ENCODE measurements around the gene EHD1.
A peak's percentile ranks its signal among the peaks of the same experiment; 100 is the strongest.
"Not testable (repeated sequence)": the region's sequence is repeated elsewhere in the genome, so short reads cannot be mapped to it uniquely, and the experiment has no call there.

The EHD1 gene

DNA sequence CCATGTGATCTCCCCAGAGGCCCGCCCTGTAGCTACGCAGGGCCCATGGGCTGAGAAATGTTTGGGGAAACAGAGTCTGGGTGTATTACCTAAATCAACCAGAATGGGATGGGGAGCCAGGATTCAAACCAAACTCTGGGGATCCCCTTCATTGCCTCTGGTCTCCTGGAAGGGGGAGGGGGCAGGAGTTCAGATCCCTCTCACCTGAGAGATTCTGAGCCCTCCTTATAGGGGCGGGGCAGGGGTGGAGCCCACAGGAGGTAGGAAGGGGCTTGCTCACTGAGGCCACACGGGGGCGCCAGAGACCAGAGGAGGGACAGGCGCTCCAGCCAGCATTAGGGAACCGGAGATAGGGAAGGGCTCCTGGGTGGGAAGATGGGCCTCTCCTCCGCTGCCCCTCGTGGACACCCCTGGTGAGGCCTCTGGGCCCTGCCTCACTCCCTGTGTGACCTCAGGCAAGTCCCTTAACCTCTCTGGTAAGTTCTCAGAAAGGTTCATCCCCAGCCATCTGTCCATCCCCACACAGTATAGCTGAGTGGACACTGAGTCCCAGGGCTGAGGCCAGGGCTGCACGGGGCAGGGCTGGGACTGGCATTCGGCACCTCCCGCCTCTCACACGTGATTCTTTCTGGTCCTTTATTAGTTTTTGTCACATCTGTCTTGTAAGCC lies 31.3 kb downstream of the EHD1 start:
- Histone ChIP-seq H2AFZ (ENCODE audit: low read length, unreplicated experiment) (no peak overlapping the region), H3K27ac (ENCODE audit: low read depth, low read length) (no peak overlapping the region), H3K79me2 (ENCODE audit: control insufficient read depth, insufficient read depth, low read length, unreplicated experiment) (no peaks in the 10 kb centered on the region), H3K4me1 (ENCODE audit: control insufficient read depth, insufficient read depth, low read length, unreplicated experiment) (peaks cover 21% of the 10 kb centered on the region), H3K27me3 (ENCODE audit: insufficient read depth, low read length) (no peaks in the 10 kb centered on the region), H3K36me3 (ENCODE audit: insufficient read depth, low read length) (no peaks in the 10 kb centered on the region), H3K4me3 (ENCODE audit: low read depth, low read length) (no peak overlapping the region)

DNA sequence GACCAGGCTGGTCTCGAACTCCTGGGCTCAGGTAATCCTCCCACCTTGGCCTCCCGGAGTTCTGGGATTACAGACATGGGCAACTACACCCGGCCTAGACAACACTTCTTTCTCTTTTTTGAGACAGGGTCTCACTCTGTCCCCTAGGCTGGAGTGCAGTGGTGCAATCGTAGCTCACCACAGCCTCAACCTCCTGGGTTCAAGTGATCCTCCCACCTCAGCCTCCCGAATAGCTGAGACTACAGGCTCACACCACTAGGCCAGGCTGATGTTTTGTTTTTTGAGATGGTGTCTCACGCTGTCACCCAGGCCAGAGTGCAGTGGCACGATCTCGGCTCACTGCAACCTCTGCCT lies 32.7 kb downstream of the EHD1 start:
- H3K27ac ChIP-seq (ENCODE audit: low read depth, low read length); H3K79me2 ChIP-seq (ENCODE audit: control insufficient read depth, insufficient read depth, low read length, unreplicated experiment); H3K4me3 ChIP-seq (ENCODE audit: low read depth, low read length); H3K36me3 ChIP-seq (ENCODE audit: insufficient read depth, low read length); H2AFZ ChIP-seq (ENCODE audit: low read length, unreplicated experiment); H3K27me3 ChIP-seq (ENCODE audit: insufficient read depth, low read length): not testable (repeated sequence)
- peaks cover 16% of the 10 kb centered on the region for H3K4me1 ChIP-seq (ENCODE audit: control insufficient read depth, insufficient read depth, low read length, unreplicated experiment)

DNA sequence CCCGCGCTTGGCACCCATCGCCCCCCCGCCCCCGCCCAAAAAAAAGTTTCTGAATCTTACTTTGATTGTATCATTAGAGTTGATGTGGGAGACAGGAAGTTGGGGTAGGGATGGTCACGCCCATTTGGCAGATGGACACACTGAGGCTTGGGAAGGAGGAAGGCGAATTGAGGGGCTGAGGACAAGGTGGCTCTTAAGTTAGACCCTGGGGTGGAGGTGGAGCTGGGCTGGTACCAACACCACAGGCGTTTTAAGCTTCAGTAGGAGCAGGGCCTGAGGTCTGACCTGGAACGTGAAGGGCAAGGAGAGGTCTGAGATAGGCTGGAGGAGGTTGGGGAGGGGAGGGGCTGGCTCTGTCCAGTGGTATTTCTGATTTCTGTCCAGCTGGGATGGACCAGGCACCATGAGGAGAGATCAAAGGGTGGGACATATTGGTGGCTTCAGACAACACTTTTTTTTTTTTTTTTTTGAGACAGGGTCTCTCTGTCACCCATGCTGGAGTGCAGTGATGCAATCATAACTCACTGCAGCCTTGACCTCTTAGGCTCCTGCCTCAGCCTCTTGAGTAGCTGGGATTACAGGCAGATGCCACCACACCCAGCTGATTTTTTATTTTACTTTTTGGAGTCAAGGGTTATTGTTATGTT lies 33.2 kb downstream of the EHD1 start:
- Histone ChIP-seq H3K27me3 (ENCODE audit: insufficient read depth, low read length) (no peaks in the 10 kb centered on the region), H3K36me3 (ENCODE audit: insufficient read depth, low read length) (no peaks in the 10 kb centered on the region), H3K4me1 (ENCODE audit: control insufficient read depth, insufficient read depth, low read length, unreplicated experiment) (peaks cover 15% of the 10 kb centered on the region), H3K4me3 (ENCODE audit: low read depth, low read length) (peak overlapping the region; percentile 60; the same call in 1 of the 2 replicates), H2AFZ (ENCODE audit: low read length, unreplicated experiment) (no peak overlapping the region), H3K79me2 (ENCODE audit: control insufficient read depth, insufficient read depth, low read length, unreplicated experiment) (no peaks in the 10 kb centered on the region), H3K27ac (ENCODE audit: low read depth, low read length) (no peak overlapping the region)

- Histone ChIP-seq H3K4me1 (ENCODE audit: control insufficient read depth, insufficient read depth, low read length, unreplicated experiment) (peaks cover 15% of the 10 kb centered on the region), H3K36me3 (ENCODE audit: insufficient read depth, low read length) (no peaks in the 10 kb centered on the region), H3K4me3 (ENCODE audit: low read depth, low read length) (peak within 1 kb of the TSS; percentile 60), H3K27me3 (ENCODE audit: insufficient read depth, low read length) (no peaks in the 10 kb centered on the region), H2AFZ (ENCODE audit: low read length, unreplicated experiment) (peak within 1 kb of the TSS; percentile 53), H3K79me2 (ENCODE audit: control insufficient read depth, insufficient read depth, low read length, unreplicated experiment) (no peaks in the 10 kb centered on the region), H3K27ac (ENCODE audit: low read depth, low read length) (no peak within 1 kb of the TSS)
Observed at GRCh38 chr11:64844330-64845128, 33.9 kb downstream of the EHD1 start, which contains the start of gene CDC42BPG. Gene CDC42BPG, minus strand, starts transcription at chr11:64844653. Its CDS starts 84 bp downstream, at chr11:64844569.

DNA sequence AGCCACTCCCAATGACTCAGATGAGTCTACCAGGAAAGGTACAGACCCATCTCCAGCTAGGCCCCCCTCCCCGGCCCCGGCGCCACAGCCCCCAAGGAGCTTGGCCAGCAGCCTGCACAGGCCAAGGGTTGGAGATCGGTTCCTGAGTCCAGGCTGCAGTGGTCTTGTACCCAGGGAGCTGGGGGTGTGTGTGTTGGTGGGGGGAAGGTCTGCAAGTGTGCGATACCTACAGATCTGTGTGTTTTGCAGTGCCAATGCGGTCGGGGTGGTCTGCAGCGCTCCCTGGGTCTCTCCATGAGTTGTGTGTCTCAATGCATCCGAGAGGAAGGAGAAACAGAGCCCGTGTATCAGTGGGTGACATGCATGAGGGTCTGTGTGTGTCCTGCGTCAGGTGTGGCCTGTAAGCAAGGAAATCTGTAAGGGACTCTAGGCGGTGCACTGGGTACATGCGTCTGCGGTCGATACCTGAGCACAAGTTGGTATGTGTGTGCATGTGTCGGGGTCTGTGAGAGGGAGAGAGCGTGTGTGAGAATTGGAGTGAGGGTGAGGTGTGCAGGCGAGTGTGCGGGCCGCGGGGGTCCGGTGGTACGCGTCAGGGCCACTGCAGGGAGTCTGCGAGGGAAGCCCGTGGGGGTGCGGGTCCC lies 34.6 kb downstream of the EHD1 start:
- peak overlapping the region; percentile 60; the same call in 1 of the 2 replicates for H3K4me3 ChIP-seq (ENCODE audit: low read depth, low read length)

GRCh38 chr11:64842851-64843685 lies 35.4 kb downstream of the EHD1 start:
- no peak overlapping the region for H3K4me3 ChIP-seq (ENCODE audit: low read depth, low read length)
- H3K79me2 ChIP-seq (ENCODE audit: control insufficient read depth, insufficient read depth, low read length, unreplicated experiment): no peaks in the 10 kb centered on the region
- no peak overlapping the region for H2AFZ ChIP-seq (ENCODE audit: low read length, unreplicated experiment)
- H3K36me3 ChIP-seq (ENCODE audit: insufficient read depth, low read length): no peaks in the 10 kb centered on the region
- H3K27me3 ChIP-seq (ENCODE audit: insufficient read depth, low read length): no peaks in the 10 kb centered on the region
- H3K4me1 ChIP-seq (ENCODE audit: control insufficient read depth, insufficient read depth, low read length, unreplicated experiment): peaks cover 15% of the 10 kb centered on the region
- no peak overlapping the region for H3K27ac ChIP-seq (ENCODE audit: low read depth, low read length)

More for the DNA sequence above, 34.6 kb downstream of the EHD1 start:
- H3K36me3 ChIP-seq (ENCODE audit: insufficient read depth, low read length): no peaks in the 10 kb centered on the region
- no peaks in the 10 kb centered on the region for H3K79me2 ChIP-seq (ENCODE audit: control insufficient read depth, insufficient read depth, low read length, unreplicated experiment)
- H3K27me3 ChIP-seq (ENCODE audit: insufficient read depth, low read length): no peaks in the 10 kb centered on the region
- H2AFZ ChIP-seq (ENCODE audit: low read length, unreplicated experiment): no peak overlapping the region
- H3K27ac ChIP-seq (ENCODE audit: low read depth, low read length): no peak overlapping the region
- peaks cover 15% of the 10 kb centered on the region for H3K4me1 ChIP-seq (ENCODE audit: control insufficient read depth, insufficient read depth, low read length, unreplicated experiment)

DNA sequence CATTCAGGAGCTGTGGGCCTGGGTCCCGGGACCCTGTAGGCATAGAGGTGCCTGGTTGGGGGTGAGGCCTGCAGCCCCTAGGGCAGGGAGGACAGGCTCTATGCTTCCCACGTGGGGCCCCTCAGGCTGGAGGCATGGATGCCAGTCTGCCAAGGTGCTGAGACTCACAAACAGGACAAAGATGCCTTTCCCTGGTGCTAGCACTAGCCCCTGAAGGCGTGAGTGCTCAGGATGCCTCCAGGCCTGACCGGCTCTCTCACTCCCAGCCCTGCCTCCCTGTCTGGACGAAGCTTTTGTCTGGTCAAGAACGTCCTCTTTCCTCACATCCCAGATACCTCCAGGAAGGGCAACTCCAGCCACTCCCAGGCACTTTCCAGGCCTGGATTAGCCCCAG lies 36.1 kb downstream of the EHD1 start:
- Histone ChIP-seq H3K27me3 (ENCODE audit: insufficient read depth, low read length) (no peaks in the 10 kb centered on the region), H3K4me3 (ENCODE audit: low read depth, low read length) (no peak overlapping the region), H3K27ac (ENCODE audit: low read depth, low read length) (no peak overlapping the region), H3K36me3 (ENCODE audit: insufficient read depth, low read length) (no peaks in the 10 kb centered on the region), H3K4me1 (ENCODE audit: control insufficient read depth, insufficient read depth, low read length, unreplicated experiment) (peaks cover 15% of the 10 kb centered on the region), H3K79me2 (ENCODE audit: control insufficient read depth, insufficient read depth, low read length, unreplicated experiment) (no peaks in the 10 kb centered on the region), H2AFZ (ENCODE audit: low read length, unreplicated experiment) (no peak overlapping the region)

GRCh38 chr11:64841592-64842365 lies 36.6 kb downstream of the EHD1 start:
- H3K27me3 ChIP-seq (ENCODE audit: insufficient read depth, low read length): no peaks in the 10 kb centered on the region

GRCh38 chr11:64839887-64840782 lies 38.3 kb downstream of the EHD1 start:
- Histone ChIP-seq H3K79me2 (ENCODE audit: control insufficient read depth, insufficient read depth, low read length, unreplicated experiment) (no peaks in the 10 kb centered on the region), H2AFZ (ENCODE audit: low read length, unreplicated experiment) (no peak overlapping the region), H3K27ac (ENCODE audit: low read depth, low read length) (no peak overlapping the region), H3K36me3 (ENCODE audit: insufficient read depth, low read length) (no peaks in the 10 kb centered on the region), H3K4me1 (ENCODE audit: control insufficient read depth, insufficient read depth, low read length, unreplicated experiment) (peaks cover 15% of the 10 kb centered on the region), H3K4me3 (ENCODE audit: low read depth, low read length) (no peak overlapping the region), H3K27me3 (ENCODE audit: insufficient read depth, low read length) (no peaks in the 10 kb centered on the region)

More at GRCh38 chr11:64841592-64842365, 36.6 kb downstream of the EHD1 start:
- no peaks in the 10 kb centered on the region for H3K79me2 ChIP-seq (ENCODE audit: control insufficient read depth, insufficient read depth, low read length, unreplicated experiment)
- no peak overlapping the region for H3K4me3 ChIP-seq (ENCODE audit: low read depth, low read length)
- no peaks in the 10 kb centered on the region for H3K36me3 ChIP-seq (ENCODE audit: insufficient read depth, low read length)
- peaks cover 15% of the 10 kb centered on the region for H3K4me1 ChIP-seq (ENCODE audit: control insufficient read depth, insufficient read depth, low read length, unreplicated experiment)
- H2AFZ ChIP-seq (ENCODE audit: low read length, unreplicated experiment): no peak overlapping the region
- no peak overlapping the region for H3K27ac ChIP-seq (ENCODE audit: low read depth, low read length)

Data from ACC112 (cell line).